A673 (cell line): Measurements from ENCODE around the gene ENPP5. TPM values are rescaled to one million over a fixed set of nuclear protein-coding genes. Genes with fewer than 3 reads are reported as not detected.
"Not testable (repeated sequence)": the region's sequence is repeated elsewhere in the genome, so short reads cannot be mapped to it uniquely, and the experiment has no call there.

Experiments
- BruUV-seq: library from RNA; stranded (reverse); fragments of 400-500 nt; replicated peaks from 2 replicates; lab custom pipeline; 2021; lab: Mats Ljungman, UMichigan
- CTCF ChIA-PET: fragments of 300-600 bp; sonication (Branson Sonifier 250); formaldehyde crosslinking; loops from one replicate; lab custom pipeline; 2022; ENCODE audit warnings: antibody characterized with exemption; lab: Charles Lee
- POLR2A ChIA-PET: fragments of 300-600 bp; sonication (Branson Sonifier 250); formaldehyde crosslinking; loops from one replicate; lab custom pipeline; 2022; ENCODE audit warnings: antibody characterized with exemption; ENCODE audit not compliant: low non-redundant PET; lab: Charles Lee
- DNase-seq: peaks from one replicate; pipeline ENCODE4 v3.0.0-alpha.2; 2015; ENCODE audit warnings: low spot score
- H3K27ac ChIP-seq: fragments of 200-600 bp; sonication (generic); 2 replicates; pipeline ENCODE4 v1.5.1; 2016; ENCODE audit warnings: mixed run types, low read depth, mild to moderate bottlenecking, mixed read lengths, antibody characterized with exemption, low read length; ENCODE audit not compliant: poor library complexity, severe bottlenecking
- H3K27me3 ChIP-seq: fragments of 200-600 bp; sonication (generic); replicated peaks from 2 replicates; pipeline ENCODE4 v1.6.1; 2017; ENCODE audit warnings: mixed run types, low read depth, mild to moderate bottlenecking, mixed read lengths, antibody characterized with exemption, low read length; ENCODE audit not compliant: insufficient read depth, poor library complexity
- H3K36me3 ChIP-seq: fragments of 200-600 bp; sonication (generic); 2 replicates; pipeline ENCODE4 v1.6.1; 2016; ENCODE audit warnings: mixed run types, mild to moderate bottlenecking, mixed read lengths, antibody characterized with exemption, low read length; ENCODE audit not compliant: insufficient read depth, poor library complexity, severe bottlenecking
- H3K4me1 ChIP-seq: fragments of 200-600 bp; sonication (generic); 2 replicates; pipeline ENCODE4 v1.6.1; 2017; ENCODE audit warnings: mixed run types, mild to moderate bottlenecking, mixed read lengths, antibody characterized with exemption, low read length; ENCODE audit not compliant: insufficient read depth, poor library complexity, severe bottlenecking
- H3K4me3 ChIP-seq: fragments of 200-600 bp; sonication (generic); 2 replicates; pipeline ENCODE4 v1.5.1; 2016; ENCODE audit warnings: low read depth, mixed run types, mild to moderate bottlenecking, mixed read lengths, low read length; ENCODE audit not compliant: poor library complexity, severe bottlenecking
- H3K9me3 ChIP-seq: fragments of 200-600 bp; sonication (generic); 2 replicates; pipeline ENCODE4 v1.6.1; 2016; ENCODE audit warnings: mixed run types, low read depth, mild to moderate bottlenecking, mixed read lengths, antibody characterized with exemption, low read length; ENCODE audit not compliant: poor library complexity, severe bottlenecking
- CTCF ChIP-seq: fragments of 300-800, 200-600 bp; sonication (generic); conservative IDR thresholded peaks from 2 replicates; pipeline ENCODE4 v1.5.1; 2017; ENCODE audit warnings: low read depth, mild to moderate bottlenecking, antibody characterized with exemption, low read length, moderate library complexity, mixed read lengths
- EZH2 ChIP-seq: fragments of 200-600 bp; sonication (generic); IDR thresholded peaks from 2 replicates; pipeline ENCODE4 v1.6.1; 2017; ENCODE audit warnings: borderline replicate concordance, low read depth, mild to moderate bottlenecking, mixed read lengths, antibody characterized with exemption, low read length; ENCODE audit not compliant: poor library complexity, severe bottlenecking
- intact Hi-C: fragments of 100-400 bp; cut with micrococcal nuclease; formaldehyde crosslinking; loops from one replicate; pipeline ENCODE4 v1.10.0; 2022; ENCODE audit not compliant: unreplicated experiment
- total RNA-seq: library from RNA; stranded (reverse); gene quantifications from 2 replicates; pipeline ENCODE4 v1.2.3, GENCODE V29; 2021

Gene ENPP5
- total RNA-seq, 1 experiment from 2014 or later = not detected

- no TSS peak for BruUV-seq
- DNase-seq = no peak
- H3K27me3 ChIP-seq = peaks cover 57% of the 10 kb centered on the region
- POLR2A ChIA-PET = no interaction called here
- H3K4me3 ChIP-seq = no peak overlapping the region
- TF ChIP-seq CTCF (no peak), EZH2 (no peak)
- CTCF ChIA-PET = no interaction called here
- no peaks in the 10 kb centered on the region for H3K9me3 ChIP-seq
- H3K4me1 ChIP-seq = no peaks in the 10 kb centered on the region
- intact Hi-C loops = no loop called here
- H3K36me3 ChIP-seq = no peaks in the 10 kb centered on the region
- H3K27ac ChIP-seq = no peak overlapping the region
These were observed 33.9 kb downstream of the ENPP5 start for GRCh38 chr6:46136831-46137230.

GRCh38 chr6:46135176-46135575, 35.6 kb downstream of the ENPP5 start:
- TF ChIP-seq CTCF (no peak), EZH2 (no peak)
- intact Hi-C loops = no loop called here
- Histone ChIP-seq H3K9me3 (no peaks in the 10 kb centered on the region), H3K36me3 (no peaks in the 10 kb centered on the region), H3K4me3 (no peak overlapping the region), H3K27me3 (peaks cover 58% of the 10 kb centered on the region), H3K4me1 (no peaks in the 10 kb centered on the region), H3K27ac (no peak overlapping the region)
- no peak for DNase-seq
- no TSS peak for BruUV-seq
- CTCF ChIA-PET = no interaction called here
- POLR2A ChIA-PET = no interaction called here

- no peak for TF ChIP-seq EZH2
- TF ChIP-seq CTCF = no peak
- Histone ChIP-seq H3K4me1 (no peaks in the 10 kb centered on the region), H3K36me3 (no peaks in the 10 kb centered on the region), H3K4me3 (no peak overlapping the region), H3K9me3 (no peaks in the 10 kb centered on the region), H3K27me3 (peaks cover 61% of the 10 kb centered on the region), H3K27ac (no peak overlapping the region)
- intact Hi-C loops = no loop called here
- CTCF ChIA-PET = no interaction called here
- POLR2A ChIA-PET = no interaction called here
- no TSS peak for BruUV-seq
- no peak for DNase-seq
These were observed 36.6 kb downstream of the ENPP5 start for GRCh38 chr6:46134216-46134615.

GRCh38 chr6:46131291-46131690, 39.5 kb downstream of the ENPP5 start:
- DNase-seq, H3K4me3 ChIP-seq, H3K27ac ChIP-seq, intact Hi-C loops, BruUV-seq, H3K4me1 ChIP-seq, CTCF ChIA-PET, H3K9me3 ChIP-seq, POLR2A ChIA-PET, H3K36me3 ChIP-seq: not testable (repeated sequence)
- peaks cover 67% of the 10 kb centered on the region for H3K27me3 ChIP-seq
